HepG2 (cell line): ENCODE measurements around the gene ARHGEF40. TPM values are rescaled to one million over a fixed set of nuclear protein-coding genes. Genes with fewer than 3 reads are reported as not detected.

Source experiments
- ADNP ChIP-seq: sonication (generic); formaldehyde crosslinking; IDR thresholded peaks from 2 replicates; pipeline ENCODE4 v1.4.0; 2020; ENCODE audit warnings: missing genetic modification reagents
- ATF4 ChIP-seq, 2 experiments: fragments of 450-650 bp in 1 of 2; sonication (generic) in 1 of 2; formaldehyde crosslinking; IDR thresholded peaks; 2 replicates each; pipeline versions ENCODE4 v1.5.0 to v1.8.0; 2020 to 2022; ENCODE audit warnings: mild to moderate bottlenecking in 1 of 2, missing genetic modification reagents in 1 of 2
- ATF6 ChIP-seq: sonication (generic); formaldehyde crosslinking; conservative IDR thresholded peaks from 2 replicates; pipeline ENCODE4 v1.4.0; 2020; ENCODE audit warnings: missing genetic modification reagents
- DR1 ChIP-seq: sonication (generic); formaldehyde crosslinking; IDR thresholded peaks from 2 replicates; pipeline ENCODE4 v1.8.0; 2021; ENCODE audit warnings: mild to moderate bottlenecking, missing genetic modification reagents, inconsistent platforms
- ELF4 ChIP-seq: sonication (generic); formaldehyde crosslinking; IDR thresholded peaks from 2 replicates; pipeline ENCODE4 v1.5.0; 2020; ENCODE audit warnings: missing genetic modification reagents, mild to moderate bottlenecking, moderate library complexity, borderline replicate concordance
- FOXK1 ChIP-seq: sonication (generic); formaldehyde crosslinking; IDR thresholded peaks from 2 replicates; pipeline ENCODE4 v1.4.0; 2020; ENCODE audit warnings: low read depth, missing genetic modification reagents, borderline replicate concordance
- KAT2B ChIP-seq: fragments of 150-350 bp; IDR thresholded peaks from 2 replicates; pipeline ENCODE4 v1.6.1; 2014; ENCODE audit warnings: low read depth, low read length, borderline replicate concordance
- KDM1A ChIP-seq: IDR thresholded peaks from 2 replicates; pipeline ENCODE4 v1.6.1; 2016; ENCODE audit warnings: missing compliant biosample characterization
- MED1 ChIP-seq: sonication (generic); formaldehyde crosslinking; IDR thresholded peaks from 2 replicates; pipeline ENCODE4 v1.4.0; 2020; ENCODE audit warnings: missing genetic modification reagents
- NFYB ChIP-seq: sonication (generic); formaldehyde crosslinking; IDR thresholded peaks from 2 replicates; pipeline ENCODE4 v1.4.0; 2020; ENCODE audit warnings: missing genetic modification reagents
- PAWR ChIP-seq: sonication (generic); formaldehyde crosslinking; IDR thresholded peaks from 2 replicates; pipeline ENCODE4 v1.4.0; 2020; ENCODE audit warnings: missing genetic modification reagents, mild to moderate bottlenecking, borderline replicate concordance
- RCOR2 ChIP-seq: IDR thresholded peaks from 2 replicates; pipeline ENCODE4 v1.6.1; 2016; ENCODE audit warnings: missing biosample characterization, missing genetic modification reagents
- SIN3A ChIP-seq: IDR thresholded peaks from 2 replicates; pipeline ENCODE4 v1.6.1; 2011; ENCODE audit warnings: low read depth, mild to moderate bottlenecking, control low read depth, low read length, borderline replicate concordance
- SIX1 ChIP-seq: sonication (generic); formaldehyde crosslinking; IDR thresholded peaks from 2 replicates; pipeline ENCODE4 v1.4.0; 2020; ENCODE audit warnings: missing genetic modification reagents, borderline replicate concordance
- SRF ChIP-seq: IDR thresholded peaks from 2 replicates; pipeline ENCODE4 v1.6.1; 2011; ENCODE audit warnings: mild to moderate bottlenecking, low read depth, low read length, moderate library complexity
- SRY ChIP-seq: sonication (generic); formaldehyde crosslinking; IDR thresholded peaks from 2 replicates; pipeline ENCODE4 v1.8.0; 2022; ENCODE audit warnings: mild to moderate bottlenecking, missing genetic modification reagents
- ZNF260 ChIP-seq: sonication (generic); formaldehyde crosslinking; IDR thresholded peaks from 2 replicates; pipeline ENCODE4 v1.4.0; 2020; ENCODE audit warnings: missing genetic modification reagents, low read depth, mild to moderate bottlenecking, borderline replicate concordance
- ZNF280D ChIP-seq: sonication (generic); formaldehyde crosslinking; IDR thresholded peaks from 2 replicates; pipeline ENCODE4 v1.5.1; 2020; ENCODE audit warnings: mild to moderate bottlenecking, missing genetic modification reagents
- ZNF317 ChIP-seq: sonication (generic); formaldehyde crosslinking; IDR thresholded peaks from 2 replicates; pipeline ENCODE4 v1.5.0; 2020; ENCODE audit warnings: mild to moderate bottlenecking, missing genetic modification reagents
- ZNF331 ChIP-seq: sonication (generic); formaldehyde crosslinking; IDR thresholded peaks from 2 replicates; pipeline ENCODE4 v1.4.0; 2020; ENCODE audit warnings: missing genetic modification reagents
- ZNF44 ChIP-seq: sonication (generic); formaldehyde crosslinking; IDR thresholded peaks from 2 replicates; pipeline ENCODE4 v1.5.1; 2020; ENCODE audit warnings: mild to moderate bottlenecking, missing genetic modification reagents
- ZNF546 ChIP-seq: sonication (generic); formaldehyde crosslinking; conservative IDR thresholded peaks from 2 replicates; pipeline ENCODE4 v1.8.1; 2023; ENCODE audit warnings: mild to moderate bottlenecking, missing genetic modification reagents
- ZNF547 ChIP-seq: sonication (generic); formaldehyde crosslinking; IDR thresholded peaks from 2 replicates; pipeline ENCODE4 v1.5.1; 2020; ENCODE audit warnings: mild to moderate bottlenecking, missing genetic modification reagents
- ZNF580 ChIP-seq: IDR thresholded peaks from 2 replicates; pipeline ENCODE4 v1.6.1; 2016; ENCODE audit warnings: low read depth, borderline replicate concordance
- ZNF780A ChIP-seq: sonication (generic); formaldehyde crosslinking; IDR thresholded peaks from 2 replicates; pipeline ENCODE4 v1.8.0; 2022; ENCODE audit warnings: mild to moderate bottlenecking, missing genetic modification reagents, moderate library complexity
- ZNF850 ChIP-seq: sonication (generic); formaldehyde crosslinking; conservative IDR thresholded peaks from 2 replicates; pipeline ENCODE4 v1.9.0; 2021; ENCODE audit warnings: mild to moderate bottlenecking, missing genetic modification reagents
- ZSCAN30 ChIP-seq: sonication (generic); formaldehyde crosslinking; IDR thresholded peaks from 2 replicates; pipeline ENCODE4 v1.5.0; 2020; ENCODE audit warnings: mild to moderate bottlenecking, missing genetic modification reagents
- polyA plus RNA-seq, 8 experiments: library from polyadenylated mRNA; depleted of rRNA in 3 of 8; stranded (reverse) in 7 of 8; unstranded in 1 of 8; fragments of >200 nt; fragmentation: Illumina TruSeq in 4 of 8; extraction: Trizol in 4 of 8; gene quantifications; 2 replicates each; pipeline versions ENCODE4 v1.2.1 to v1.2.3, GENCODE V29; 2011 to 2016; ENCODE audit warnings: low read depth in 4 of 8, missing spikeins in 1 of 8, mixed read lengths in 1 of 8; ENCODE audit not compliant: insufficient read depth in 1 of 8
- total RNA-seq, 5 experiments: library from RNA; depleted of rRNA; stranded (reverse); fragments of >200 nt; fragmentation: Illumina TruSeq; extraction: Trizol; gene quantifications; 2 replicates each; pipeline ENCODE4 v1.2.3, GENCODE V29; 2016; ENCODE audit warnings: low read depth in 1 of 5

Gene ARHGEF40
- total and polyA plus RNA-seq, 2 of the 13 experiments (the other 11 are each of a cell fraction or from before 2014, with no cell fraction given): 28.1 to 78.1 TPM

- TF ChIP-seq RCOR2 (CRISPR knock-in tag) (no peak), ATF4 (CRISPR knock-in tag; IDR thresholded peaks at IDR 0.05) (no peak), SRY (CRISPR knock-in tag) (no peak), ZNF260 (CRISPR knock-in tag) (no peak), ZSCAN30 (CRISPR knock-in tag) (no peak), KDM1A (CRISPR knock-in tag) (no peak), NFYB (no peak), KAT2B (no peak), ELF4 (CRISPR knock-in tag) (0 out of 2 replicates have a peak, but pooled peaks have one; percentile 5), ZNF850 (CRISPR knock-in tag) (no peak), DR1 (CRISPR knock-in tag) (no peak), ATF6 (CRISPR knock-in tag) (no peak), ZNF44 (no peak), FOXK1 (CRISPR knock-in tag) (no peak), SIN3A (no peak; the same call in 1 of the 2 replicates), ADNP (no peak), ZNF280D (CRISPR knock-in tag) (no peak), ZNF317 (no peak), ZNF780A (CRISPR knock-in tag) (no peak), ZNF580 (CRISPR knock-in tag) (no peak), ZNF331 (no peak), SIX1 (CRISPR knock-in tag) (no peak), ZNF547 (CRISPR knock-in tag) (no peak), MED1 (CRISPR knock-in tag) (no peak), ZNF546 (CRISPR knock-in tag) (no peak), SRF (no peak), PAWR (CRISPR knock-in tag) (no peak)
Measured at GRCh38 chr14:21070083-21070609, at the start of gene ARHGEF40 (continued).
